Activated T-helper 1 cell treated with anti-CD3 and anti-CD28 coated beads, Interleukin-12 subunit alpha, Interleukin-12 subunit beta, Interleukin-2, Interleukin-4 antibody, amounts not matched to agents 30 ng/mL and 10 ng/mL and 1 ng/mL, durations not matched to agents 14 hours and 24 hours and 36 hours (primary cell): ENCODE measurements around the gene U2AF2. TPM values are rescaled to one million over a fixed set of nuclear protein-coding genes. Genes with fewer than 3 reads are reported as not detected.

ENCODE experiments used
- DNase-seq: peaks from one replicate; pipeline ENCODE4 v3.0.0; 2021; ENCODE audit warnings: low spot score
- H3K27ac Mint-ChIP-seq: one replicate; pipeline ENCODE4 v1.8.0; 2021; ENCODE audit warnings: mild to moderate bottlenecking, mixed read lengths
- H3K27me3 Mint-ChIP-seq: one replicate; pipeline ENCODE4 v1.8.0; 2022; ENCODE audit warnings: mild to moderate bottlenecking, moderate library complexity, mixed read lengths; ENCODE audit not compliant: insufficient read depth
- H3K36me3 Mint-ChIP-seq: one replicate; pipeline ENCODE4 v1.8.0; 2021; ENCODE audit warnings: low read depth, mixed read lengths
- H3K4me1 Mint-ChIP-seq: one replicate; pipeline ENCODE4 v1.8.0; 2021; ENCODE audit warnings: low read depth, mixed read lengths
- H3K4me3 Mint-ChIP-seq: one replicate; pipeline ENCODE4 v1.8.0; 2021; ENCODE audit warnings: mild to moderate bottlenecking, moderate library complexity, mixed read lengths
- H3K9me3 Mint-ChIP-seq: one replicate; pipeline ENCODE4 v1.8.0; 2021; ENCODE audit warnings: mixed read lengths
- intact Hi-C: fragments of 100-400 bp; cut with micrococcal nuclease; formaldehyde crosslinking; loops from one replicate; pipeline ENCODE4 v1.15.1; 2024
- total RNA-seq: library from RNA; stranded (reverse); gene quantifications from 2 replicates; pipeline ENCODE4 v1.2.3, GENCODE V29; 2022

The U2AF2 gene
- total RNA-seq, 1 donor from 2014 or later, result 384 TPM

DNA sequence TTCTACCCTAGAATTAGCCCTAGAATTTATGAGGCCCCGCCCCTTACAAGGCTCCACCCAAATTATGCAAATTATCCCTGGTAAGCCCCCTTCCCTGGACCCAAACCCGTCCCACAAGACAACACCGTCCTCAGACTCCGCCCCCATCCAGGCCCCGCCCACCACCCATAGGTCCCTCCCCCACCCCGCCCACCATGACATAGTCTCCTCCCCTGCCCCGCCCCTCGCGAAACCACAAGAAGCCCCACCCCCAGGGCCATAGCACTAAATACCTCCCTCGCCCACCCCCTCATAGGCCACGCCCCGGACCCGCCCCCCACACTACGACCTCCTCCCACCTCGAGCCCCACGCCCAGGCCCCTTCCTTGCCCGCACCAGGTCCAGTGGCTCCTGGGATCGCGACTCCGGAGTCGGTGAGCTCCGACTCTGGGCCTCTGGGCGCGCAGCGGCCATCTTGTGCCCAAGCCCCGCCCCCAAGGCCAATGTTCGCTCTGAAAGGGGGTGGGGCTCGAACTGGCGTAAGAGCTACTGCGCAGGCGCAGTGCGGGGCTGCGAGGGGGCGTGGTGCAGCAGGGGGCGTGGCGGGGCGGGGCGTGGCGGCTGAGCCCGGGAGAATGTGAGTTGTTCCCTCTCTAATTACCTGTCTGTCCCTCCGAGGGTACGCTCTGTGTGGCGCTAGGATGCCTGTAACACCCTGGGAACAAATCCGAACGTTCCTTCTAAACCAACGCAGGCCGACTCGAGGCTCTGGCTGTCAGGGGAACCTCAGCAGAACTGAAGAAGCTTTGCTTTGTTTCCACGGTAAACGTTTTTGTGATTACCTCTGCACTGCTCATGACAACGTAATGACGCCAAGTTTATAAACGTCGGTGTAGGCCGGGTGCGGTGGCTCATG lies 30.5 kb upstream of the U2AF2 start, which contains the start of gene ZNF784:
ZNF784 (minus strand) TSS at position 458 of the 895 bp plus-strand sequence; CDS start at position 453, 5 bp downstream.
- Mint-ChIP-seq H3K36me3 (no peaks in the 10 kb centered on the region), H3K4me1 (peaks cover 46% of the 10 kb centered on the region), H3K27me3 (peaks cover 20% of the 10 kb centered on the region), H3K4me3 (peak within 1 kb of the TSS; percentile 90), H3K9me3 (no peaks in the 10 kb centered on the region), H3K27ac (peak within 1 kb of the TSS; percentile 98)
- intact Hi-C loops, result loop anchor here (1.0 to 10.0 kb wide), 10 partner anchors 19 to 1434 kb away; partner anchors contain the start of genes FIZ1, HSPBP1, PPP6R1 and ZNF628
- peak; percentile 91 for DNase-seq

DNA sequence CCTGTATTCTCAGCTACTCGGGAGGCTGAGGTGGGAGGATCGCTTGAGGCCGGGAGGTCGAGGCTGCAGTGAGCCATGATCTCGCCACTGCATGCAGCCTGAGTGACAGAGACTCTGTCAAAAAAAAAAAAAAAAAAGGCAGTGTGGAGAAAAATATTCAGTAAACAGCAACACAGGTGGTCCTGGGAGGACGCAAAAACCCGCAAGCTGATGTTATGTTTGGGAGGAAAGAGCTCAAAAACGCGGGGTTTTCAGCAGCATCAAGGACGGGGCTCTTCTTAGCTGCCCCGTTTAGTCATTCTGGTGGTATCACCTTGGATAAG lies 29.9 kb upstream of the U2AF2 start:
- peak overlapping the region; percentile 90 for H3K4me3 Mint-ChIP-seq
- H3K9me3 Mint-ChIP-seq, result no peaks in the 10 kb centered on the region
- H3K27ac Mint-ChIP-seq, result peak overlapping the region; percentile 98
- peaks cover 21% of the 10 kb centered on the region for H3K27me3 Mint-ChIP-seq
- intact Hi-C loops, result loop anchor here (10.0 kb wide), 1 partner anchor 540 kb away; no protein-coding TSS in a partner anchor
- no peaks in the 10 kb centered on the region for H3K36me3 Mint-ChIP-seq
- DNase-seq, result no peak
- peaks cover 46% of the 10 kb centered on the region for H3K4me1 Mint-ChIP-seq

DNA sequence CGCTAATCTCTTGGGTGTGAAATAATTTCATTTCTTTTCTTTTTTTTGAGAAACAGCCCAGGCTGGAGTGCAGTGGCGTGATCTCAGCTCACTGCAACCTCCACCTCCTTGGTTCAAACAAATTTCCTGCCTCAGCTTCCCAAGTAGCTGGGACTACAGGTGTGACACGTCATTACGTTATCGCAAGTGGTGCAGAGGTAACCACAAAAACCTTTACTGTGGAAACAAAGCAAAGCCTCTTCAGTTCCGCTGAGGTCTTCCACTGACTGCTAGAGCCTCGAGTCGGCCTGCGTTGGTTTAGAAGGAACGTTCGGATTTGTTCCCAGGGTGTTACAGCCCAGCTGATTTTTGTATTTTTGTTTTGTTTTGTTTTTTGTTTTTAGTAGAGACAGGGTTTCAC lies 28.5 kb upstream of the U2AF2 start:
- DNase-seq, result peak; percentile 76
- intact Hi-C loops, result loop anchor here (1.0 to 10.0 kb wide), 4 partner anchors 8 to 542 kb away; partner anchors contain the start of genes EPN1 and ZNF580
- no peaks in the 10 kb centered on the region for H3K36me3 Mint-ChIP-seq
- H3K27me3 Mint-ChIP-seq, result peaks cover 24% of the 10 kb centered on the region
- H3K4me1 Mint-ChIP-seq, result peaks cover 35% of the 10 kb centered on the region
- no peaks in the 10 kb centered on the region for H3K9me3 Mint-ChIP-seq
- peak overlapping the region; percentile 87 for H3K27ac Mint-ChIP-seq
- H3K4me3 Mint-ChIP-seq, result peak overlapping the region; percentile 75

DNA sequence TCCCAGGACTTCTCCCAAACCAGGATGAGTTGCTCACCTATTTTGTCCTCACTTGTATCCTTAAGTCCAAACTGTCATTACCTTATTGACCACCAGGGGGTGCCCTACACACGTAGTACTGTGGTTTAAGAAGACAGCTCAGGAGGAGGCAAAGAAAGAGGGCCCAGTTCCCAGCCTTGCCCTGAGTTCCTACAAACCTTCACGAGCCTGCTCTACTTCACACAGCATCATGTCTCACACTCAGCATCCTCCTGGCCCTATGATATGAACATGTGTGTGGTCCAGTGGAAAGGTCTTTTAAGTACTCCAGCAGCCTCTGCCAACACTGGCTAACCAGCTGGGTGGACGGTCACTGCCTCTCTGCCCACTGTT lies 22.4 kb upstream of the U2AF2 start:
- Mint-ChIP-seq H3K27ac (peak overlapping the region; percentile 68), H3K9me3 (no peaks in the 10 kb centered on the region), H3K4me1 (peaks cover 47% of the 10 kb centered on the region), H3K4me3 (no peak overlapping the region), H3K27me3 (peaks cover 20% of the 10 kb centered on the region), H3K36me3 (peaks cover 19% of the 10 kb centered on the region)
- intact Hi-C loops, result loop anchor here (1.0 kb wide), 1 partner anchor 115 kb away; no protein-coding TSS in a partner anchor
- DNase-seq, result peak; percentile 82

DNA sequence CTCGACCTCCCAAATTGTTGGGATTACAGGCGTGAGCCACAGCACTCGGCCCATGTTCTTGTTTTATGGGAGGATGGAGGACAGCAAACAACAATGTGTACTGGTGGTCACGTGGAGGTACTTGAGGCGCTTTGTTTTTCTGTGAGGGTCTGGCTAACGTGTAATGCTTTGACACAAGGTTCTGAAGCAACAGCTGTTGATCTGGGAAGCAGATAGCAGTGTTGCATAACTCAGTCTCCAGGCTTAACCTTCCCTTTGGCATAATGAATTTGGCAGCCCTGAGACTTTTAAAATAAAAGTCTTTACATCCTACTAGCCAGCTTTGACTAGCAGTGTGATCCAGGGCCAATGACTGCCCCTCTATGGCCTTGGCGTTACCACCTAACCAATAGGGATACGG lies 21.0 kb upstream of the U2AF2 start:
- intact Hi-C loops, result loop anchor here (1.0 to 2.0 kb wide), 4 partner anchors 8 to 157 kb away; partner anchors contain the start of genes EPN1 and ZNF579
- Mint-ChIP-seq H3K4me3 (no peak overlapping the region), H3K27me3 (peaks cover 12% of the 10 kb centered on the region), H3K4me1 (peaks cover 56% of the 10 kb centered on the region), H3K27ac (no peak overlapping the region), H3K36me3 (peaks cover 26% of the 10 kb centered on the region), H3K9me3 (no peaks in the 10 kb centered on the region)
- DNase-seq, result no peak

DNA sequence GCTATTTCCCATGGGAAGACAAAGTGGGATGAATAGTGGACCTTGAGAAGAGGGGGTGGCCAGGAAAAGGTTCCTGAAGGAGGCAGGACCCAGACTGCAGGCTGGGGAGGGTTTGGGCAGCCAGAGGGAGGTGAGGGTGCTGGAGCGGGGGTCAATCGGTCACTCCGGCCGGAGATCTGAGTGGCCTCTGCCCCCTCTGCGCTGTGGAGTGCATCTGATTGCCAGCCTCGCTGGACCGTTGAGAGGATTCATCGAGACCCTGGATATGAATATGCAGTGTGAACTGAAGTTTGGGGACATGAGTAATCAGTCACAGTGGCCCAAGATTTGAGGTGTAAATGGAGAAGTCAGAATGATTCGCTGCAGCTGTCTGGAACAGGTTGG lies 19.5 kb upstream of the U2AF2 start:
- H3K4me1 Mint-ChIP-seq, result peaks cover 59% of the 10 kb centered on the region
- intact Hi-C loops, result loop anchor here (1.0 to 2.0 kb wide), 4 partner anchors 8 to 680 kb away; partner anchors contain the start of genes EPN1, ZNF579 and ZNF581
- H3K9me3 Mint-ChIP-seq, result no peaks in the 10 kb centered on the region
- peaks cover 6% of the 10 kb centered on the region for H3K27me3 Mint-ChIP-seq
- H3K4me3 Mint-ChIP-seq, result peak overlapping the region; percentile 100
- H3K36me3 Mint-ChIP-seq, result peaks cover 29% of the 10 kb centered on the region
- DNase-seq, result no peak
- H3K27ac Mint-ChIP-seq, result peak overlapping the region; percentile 100

DNA sequence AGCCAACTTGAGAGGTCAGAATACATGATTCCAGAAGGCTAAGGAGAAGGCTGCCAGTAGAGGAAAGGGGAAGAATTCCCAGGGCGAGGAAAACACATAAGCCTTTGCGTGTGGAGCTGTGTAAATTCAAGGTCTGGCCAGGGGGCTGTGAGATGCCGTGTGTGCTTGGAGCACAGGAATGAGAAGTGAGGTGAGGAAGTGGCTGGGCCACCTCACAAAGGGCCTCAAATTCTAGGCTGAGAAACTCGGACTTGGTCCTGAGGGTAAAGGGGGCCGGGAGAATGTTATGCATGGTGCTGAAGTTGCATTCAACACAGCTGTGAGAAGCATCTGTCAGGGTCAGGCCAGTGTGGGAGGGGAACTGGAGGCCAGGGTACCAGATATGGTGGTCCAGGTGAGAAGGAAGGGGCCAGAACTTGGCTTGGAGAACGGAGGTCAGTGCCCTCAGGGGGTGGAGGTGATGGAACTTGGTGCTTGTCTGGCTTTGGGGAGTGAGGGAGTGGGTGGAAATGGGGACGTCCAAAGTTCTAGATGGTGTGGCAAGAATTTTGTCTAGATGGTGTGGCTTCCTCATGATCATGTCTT lies 18.9 kb upstream of the U2AF2 start:
- Mint-ChIP-seq H3K4me3 (peak overlapping the region; percentile 100), H3K4me1 (peaks cover 59% of the 10 kb centered on the region), H3K27me3 (peaks cover 6% of the 10 kb centered on the region), H3K9me3 (no peaks in the 10 kb centered on the region), H3K36me3 (peaks cover 29% of the 10 kb centered on the region), H3K27ac (peak overlapping the region; percentile 100)
- intact Hi-C loops, result loop anchor here (1.0 to 2.0 kb wide), 4 partner anchors 7 to 679 kb away; partner anchors contain the start of genes EPN1, ZNF579 and ZNF581
- no peak for DNase-seq

DNA sequence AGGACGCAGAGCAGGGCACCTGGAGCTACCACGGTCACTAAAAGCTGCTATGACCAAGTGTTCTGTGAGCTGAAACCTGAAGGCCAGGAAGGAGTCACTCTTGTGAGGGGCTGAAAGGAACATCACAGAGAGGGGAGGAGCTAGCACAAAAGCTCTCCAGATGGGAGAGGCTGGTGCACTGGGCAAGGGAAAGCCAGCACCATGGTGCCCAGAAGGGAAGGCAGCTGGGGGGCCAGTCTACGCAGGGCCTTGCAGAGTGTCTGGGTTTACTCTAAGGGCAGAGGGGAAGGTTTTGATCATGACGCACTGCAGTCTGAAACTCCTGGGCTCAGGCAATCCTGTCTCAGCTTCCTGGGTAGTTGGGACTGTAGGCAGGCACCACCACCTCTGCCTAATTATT lies 18.1 kb upstream of the U2AF2 start:
- DNase-seq, result no peak
- Mint-ChIP-seq H3K4me3 (peak overlapping the region; percentile 100), H3K36me3 (peaks cover 31% of the 10 kb centered on the region), H3K27me3 (no peaks in the 10 kb centered on the region), H3K9me3 (no peaks in the 10 kb centered on the region), H3K27ac (peak overlapping the region; percentile 100), H3K4me1 (peaks cover 59% of the 10 kb centered on the region)
- intact Hi-C loops, result no loop called here

DNA sequence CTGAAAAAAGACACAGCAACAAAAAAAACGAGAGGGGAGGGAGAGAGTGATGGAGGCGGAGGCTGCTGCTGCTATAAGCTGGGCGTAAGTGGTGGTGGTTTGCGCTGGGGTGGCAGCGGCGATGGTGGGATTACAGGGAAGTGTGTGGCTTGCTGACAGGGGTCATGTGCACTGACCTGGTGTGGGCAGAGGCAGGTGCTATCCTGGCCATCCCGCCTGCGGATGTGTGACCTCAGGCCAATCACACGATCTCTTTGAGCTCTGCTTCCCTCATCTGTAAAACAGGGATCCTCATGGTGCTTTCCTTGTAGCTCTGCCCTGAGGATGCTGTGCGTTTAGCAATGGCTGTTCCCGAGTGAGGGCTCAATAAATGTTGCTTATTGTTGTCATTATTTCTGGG lies 17.3 kb upstream of the U2AF2 start:
- H3K27ac Mint-ChIP-seq, result peak overlapping the region; percentile 84
- no peaks in the 10 kb centered on the region for H3K9me3 Mint-ChIP-seq
- H3K4me3 Mint-ChIP-seq, result peak overlapping the region; percentile 64
- H3K36me3 Mint-ChIP-seq, result peaks cover 35% of the 10 kb centered on the region
- H3K4me1 Mint-ChIP-seq, result peaks cover 56% of the 10 kb centered on the region
- intact Hi-C loops, result no loop called here
- no peaks in the 10 kb centered on the region for H3K27me3 Mint-ChIP-seq
- DNase-seq, result no peak

DNA sequence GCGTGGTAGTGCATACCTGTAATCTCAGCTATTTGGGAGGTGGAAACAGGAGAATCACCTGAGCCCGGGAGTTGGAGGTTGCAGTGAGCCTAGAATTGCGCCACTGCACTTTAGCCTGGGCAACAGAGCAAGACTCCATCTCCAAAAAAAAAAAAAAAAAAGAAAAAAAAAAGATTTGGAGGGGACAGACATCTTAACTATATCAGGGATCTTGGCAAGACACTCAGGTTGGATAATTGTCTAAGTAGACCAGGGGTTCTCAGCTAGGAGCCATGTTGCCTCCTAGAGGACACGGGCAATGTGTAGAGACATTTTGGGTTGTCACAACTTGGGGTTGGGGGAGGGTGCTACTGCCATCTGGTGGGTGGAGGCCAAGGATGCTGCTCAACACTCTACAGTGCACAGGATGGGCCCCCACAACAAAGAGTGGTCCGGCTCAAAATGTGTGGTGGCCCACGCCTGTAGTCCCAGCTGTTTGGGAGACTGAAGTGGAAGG lies 15.9 kb upstream of the U2AF2 start:
- no peaks in the 10 kb centered on the region for H3K27me3 Mint-ChIP-seq
- DNase-seq, result peak; percentile 44
- H3K4me1 Mint-ChIP-seq, result peaks cover 57% of the 10 kb centered on the region
- peak overlapping the region; percentile 67 for H3K4me3 Mint-ChIP-seq
- H3K36me3 Mint-ChIP-seq, result peaks cover 40% of the 10 kb centered on the region
- peak overlapping the region; percentile 70 for H3K27ac Mint-ChIP-seq
- intact Hi-C loops, result no loop called here
- no peaks in the 10 kb centered on the region for H3K9me3 Mint-ChIP-seq

DNA sequence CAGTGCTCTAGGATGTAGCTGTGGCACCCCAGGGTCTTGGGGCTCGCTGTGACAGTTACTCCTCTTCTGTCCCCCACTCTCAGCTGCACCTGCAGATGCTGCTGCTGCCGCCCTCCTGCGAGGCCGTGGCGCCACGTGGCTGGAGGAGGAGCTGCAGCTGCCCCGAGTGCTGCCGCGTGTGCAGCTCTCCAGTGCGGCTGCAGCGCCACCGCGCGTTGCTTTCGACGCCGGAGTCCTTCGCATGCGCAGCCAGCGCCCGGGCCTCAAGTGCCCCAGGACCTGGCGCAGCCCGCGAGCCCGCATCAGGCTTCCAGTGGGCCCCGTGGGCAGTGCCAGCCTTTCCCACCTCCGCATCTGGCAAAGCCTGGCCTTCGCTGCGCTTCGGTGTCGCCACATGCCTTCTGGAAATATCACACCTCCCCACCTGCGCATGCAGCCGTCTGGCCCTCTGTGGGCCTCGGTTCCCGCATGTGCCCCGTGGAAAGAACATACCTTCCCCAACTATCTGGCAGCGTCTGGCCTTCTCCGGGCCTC lies 14.7 kb upstream of the U2AF2 start:
- intact Hi-C loops, result loop anchor here (2.0 to 10.0 kb wide), 6 partner anchors 13 to 1175 kb away; partner anchors contain the start of genes KMT5C, LENG9, PPP6R1 and UBE2S
- H3K27ac Mint-ChIP-seq, result peak overlapping the region; percentile 90
- DNase-seq, result peak; percentile 62
- H3K4me1 Mint-ChIP-seq, result peaks cover 57% of the 10 kb centered on the region
- H3K27me3 Mint-ChIP-seq, result no peaks in the 10 kb centered on the region
- no peaks in the 10 kb centered on the region for H3K9me3 Mint-ChIP-seq
- peak overlapping the region; percentile 83 for H3K4me3 Mint-ChIP-seq
- H3K36me3 Mint-ChIP-seq, result peaks cover 39% of the 10 kb centered on the region

DNA sequence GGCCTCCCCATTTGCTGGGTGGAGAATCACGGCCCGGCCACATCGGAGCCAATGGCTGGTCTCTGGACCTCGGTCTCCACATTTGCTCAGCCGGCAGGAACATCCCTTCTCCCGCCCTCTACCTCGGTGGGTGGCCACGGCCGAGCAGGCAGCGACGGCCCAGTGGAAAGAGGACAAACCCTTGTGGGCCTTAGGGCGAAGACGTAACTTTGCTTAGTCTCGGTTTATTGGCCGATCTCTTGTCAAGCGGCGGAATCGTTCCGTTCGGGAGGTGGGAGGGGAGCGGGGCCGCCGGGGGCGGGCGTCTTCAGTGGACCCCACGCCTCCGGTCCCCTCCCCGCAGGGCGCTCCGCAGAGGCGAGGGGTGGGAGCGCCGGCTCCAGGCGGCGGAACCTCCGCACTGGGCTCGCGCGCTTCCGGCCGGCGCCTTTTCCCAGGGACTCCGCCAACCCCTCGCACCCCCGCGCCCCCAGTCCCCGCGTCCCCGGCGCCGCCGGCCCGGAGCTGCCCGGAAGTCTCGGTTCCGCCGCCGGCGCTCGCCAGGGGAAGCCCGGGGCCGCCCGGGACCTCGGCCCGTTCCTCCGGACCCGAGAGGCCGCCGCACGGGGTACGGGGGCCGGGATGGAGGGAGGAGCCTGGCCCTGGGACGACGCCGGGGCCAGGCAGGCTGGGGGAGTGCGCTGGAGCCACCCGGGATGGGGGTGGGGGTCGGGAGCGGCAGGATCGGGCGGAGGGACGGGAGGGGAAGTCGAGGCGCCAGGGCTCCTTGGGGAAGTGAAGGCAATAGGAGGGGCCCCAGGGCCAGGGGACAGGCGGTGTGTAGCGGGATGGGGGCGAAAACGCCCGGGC lies 14.0 kb upstream of the U2AF2 start, which contains the start of gene ZNF580:
ZNF580 (plus strand) TSS at position 426 of the 849 bp plus-strand sequence. CDS start 1,507 bp downstream, outside the sequence.
- Mint-ChIP-seq H3K9me3 (no peaks in the 10 kb centered on the region), H3K4me1 (peaks cover 57% of the 10 kb centered on the region), H3K36me3 (peaks cover 41% of the 10 kb centered on the region), H3K27me3 (no peaks in the 10 kb centered on the region), H3K4me3 (peak within 1 kb of the TSS; percentile 100), H3K27ac (peak within 1 kb of the TSS; percentile 99)
- peak; percentile 60 for DNase-seq
- intact Hi-C loops, result loop anchor here (2.0 to 10.0 kb wide), 6 partner anchors 14 to 1176 kb away; partner anchors contain the start of genes KMT5C, LENG9, PPP6R1 and UBE2S
